Stimulated activated CD8-positive, alpha-beta memory T cell treated with anti-CD3 and anti-CD28 coated beads, Interleukin-7, amount 100 ng/mL, for 24 hours (primary cell): ENCODE data around the gene KRT76.
"Not testable (repeated sequence)": the region's sequence is repeated elsewhere in the genome, so short reads cannot be mapped to it uniquely, and the experiment has no call there.

ENCODE experiments used
- DNase-seq: peaks from one replicate; pipeline ENCODE4 v3.0.0-alpha.2; 2020; ENCODE audit warnings: low read depth

KRT76 gene

GRCh38 chr12:52781399-52782082 is 4.4 kb upstream of the KRT76 start:
- no peak for DNase-seq

- no peak for DNase-seq
These were observed 2.8 kb upstream of the KRT76 start for GRCh38 chr12:52779914-52780313.

- no peak for DNase-seq
These were observed 1.7 kb upstream of the KRT76 start for GRCh38 chr12:52778833-52779232.

GRCh38 chr12:52777566-52777965 is 421 bp upstream of the KRT76 start:
- no peak for DNase-seq

- DNase-seq = no peak
These were observed 710 bp downstream of the KRT76 start for GRCh38 chr12:52776435-52776834.

- no peak for DNase-seq
These were observed 2.4 kb downstream of the KRT76 start for GRCh38 chr12:52774629-52775250.

- DNase-seq = no peak
These were observed 4.4 kb downstream of the KRT76 start for GRCh38 chr12:52772772-52773171.

GRCh38 chr12:52772188-52772587 is 5.0 kb downstream of the KRT76 start:
- no peak for DNase-seq

GRCh38 chr12:52771505-52771904 is 5.6 kb downstream of the KRT76 start:
- DNase-seq = no peak

GRCh38 chr12:52771088-52771487 is 6.1 kb downstream of the KRT76 start:
- no peak for DNase-seq

- DNase-seq = no peak
These were observed 7.2 kb downstream of the KRT76 start for GRCh38 chr12:52769946-52770345.

- DNase-seq = no peak
These were observed 7.8 kb downstream of the KRT76 start for GRCh38 chr12:52769354-52769753.

- no peak for DNase-seq
These were observed 8.5 kb downstream of the KRT76 start for GRCh38 chr12:52768479-52769200.

- no peak for DNase-seq
These were observed 9.7 kb downstream of the KRT76 start for GRCh38 chr12:52767427-52767826.

GRCh38 chr12:52767020-52767379 is 10.1 kb downstream of the KRT76 start:
- DNase-seq = no peak

GRCh38 chr12:52766351-52767019 is 10.7 kb downstream of the KRT76 start:
- DNase-seq = no peak

- DNase-seq = no peak
These were observed 11.4 kb downstream of the KRT76 start for GRCh38 chr12:52765702-52766101.

- no peak for DNase-seq
These were observed 13.2 kb downstream of the KRT76 start for GRCh38 chr12:52763991-52764390.

GRCh38 chr12:52763036-52763659 is 14.0 kb downstream of the KRT76 start:
- no peak for DNase-seq

- no peak for DNase-seq
These were observed 15.3 kb downstream of the KRT76 start for GRCh38 chr12:52761802-52762201.

GRCh38 chr12:52761218-52761617 is 15.9 kb downstream of the KRT76 start:
- not testable (repeated sequence) for DNase-seq

GRCh38 chr12:52760623-52761022 is 16.5 kb downstream of the KRT76 start:
- DNase-seq = no peak
